Parathyroid adenoma (tissue), 2 donors: ENCODE results near the gene BRCA2.

ENCODE experiments used
- H2AFZ ChIP-seq: fragments of 300-600 bp; sonication (generic); one replicate; pipeline ENCODE4 v1.7.0; 2017; ENCODE audit warnings: antibody characterized with exemption, mild to moderate bottlenecking
- H3K27ac ChIP-seq: fragments of 300-600 bp; sonication (generic); one replicate; pipeline ENCODE4 v1.7.0; 2017
- H3K27me3 ChIP-seq: fragments of 300-600 bp; sonication (generic); one replicate; pipeline ENCODE4 v1.7.0; 2017; ENCODE audit warnings: low read length; ENCODE audit not compliant: control insufficient read depth, insufficient read depth
- H3K36me3 ChIP-seq: fragments of 300-600 bp; sonication (generic); one replicate; pipeline ENCODE4 v1.7.0; 2017; ENCODE audit warnings: low read length; ENCODE audit not compliant: control insufficient read depth, insufficient read depth
- H3K4me1 ChIP-seq: fragments of 300-600 bp; sonication (generic); one replicate; pipeline ENCODE4 v1.7.0; 2017; ENCODE audit warnings: control low read depth
- H3K4me2 ChIP-seq: fragments of 300-600 bp; sonication (generic); one replicate; pipeline ENCODE4 v1.7.0; 2017; ENCODE audit warnings: low read length
- H3K4me3 ChIP-seq: fragments of 300-600 bp; sonication (generic); one replicate; pipeline ENCODE4 v1.7.0; 2017; ENCODE audit warnings: low read depth, low read length
- H3K79me2 ChIP-seq: fragments of 300-600 bp; sonication (generic); one replicate; pipeline ENCODE4 v1.7.0; 2017; ENCODE audit warnings: control low read depth
- H3K9ac ChIP-seq: fragments of 300-600 bp; sonication (generic); one replicate; pipeline ENCODE4 v1.7.0; 2017; ENCODE audit warnings: mild to moderate bottlenecking
- H3K9me3 ChIP-seq: fragments of 300-600 bp; sonication (generic); one replicate; pipeline ENCODE4 v1.7.0; 2017; ENCODE audit warnings: low read length; ENCODE audit not compliant: control insufficient read depth
- TF ChIP-seq, protein P1 (sequence below): fragments of 300-600 bp; sonication (generic); IDR thresholded peaks from one replicate; pipeline ENCODE4 v1.7.0; 2017; ENCODE audit warnings: antibody characterized with exemption, mild to moderate bottlenecking
- donor health status: primary hyperparathyroidism.

Gene BRCA2

DNA sequence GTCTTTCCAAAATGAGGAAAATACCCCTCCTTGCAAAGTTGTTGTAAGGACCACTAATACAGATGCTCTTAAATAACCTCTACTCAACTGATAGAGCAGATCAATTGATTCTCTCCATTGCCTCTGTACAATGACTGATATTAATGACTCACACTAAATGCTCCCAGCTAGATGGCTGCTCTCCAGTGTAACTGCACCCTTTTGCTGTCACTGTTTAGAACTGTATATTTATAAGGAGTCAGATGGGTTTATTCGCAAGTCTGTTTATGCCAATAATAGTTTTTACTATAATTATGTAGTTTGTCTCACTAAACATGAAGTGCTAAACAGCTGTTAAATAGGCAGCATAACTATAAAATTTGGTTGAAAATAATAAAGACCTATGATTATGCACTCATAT is 133.7 kb downstream of the BRCA2 start:
- Histone ChIP-seq H3K79me2 (no peaks in the 10 kb centered on the region), H3K9me3 (no peaks in the 10 kb centered on the region), H3K36me3 (no peaks in the 10 kb centered on the region), H3K9ac (no peak overlapping the region), H3K4me1 (no peaks in the 10 kb centered on the region), H3K4me2 (no peak overlapping the region), H3K27me3 (no peaks in the 10 kb centered on the region), H3K4me3 (no peak overlapping the region), H3K27ac (no peak overlapping the region), H2AFZ (no peak overlapping the region)
- TF ChIP-seq, protein P1, sequence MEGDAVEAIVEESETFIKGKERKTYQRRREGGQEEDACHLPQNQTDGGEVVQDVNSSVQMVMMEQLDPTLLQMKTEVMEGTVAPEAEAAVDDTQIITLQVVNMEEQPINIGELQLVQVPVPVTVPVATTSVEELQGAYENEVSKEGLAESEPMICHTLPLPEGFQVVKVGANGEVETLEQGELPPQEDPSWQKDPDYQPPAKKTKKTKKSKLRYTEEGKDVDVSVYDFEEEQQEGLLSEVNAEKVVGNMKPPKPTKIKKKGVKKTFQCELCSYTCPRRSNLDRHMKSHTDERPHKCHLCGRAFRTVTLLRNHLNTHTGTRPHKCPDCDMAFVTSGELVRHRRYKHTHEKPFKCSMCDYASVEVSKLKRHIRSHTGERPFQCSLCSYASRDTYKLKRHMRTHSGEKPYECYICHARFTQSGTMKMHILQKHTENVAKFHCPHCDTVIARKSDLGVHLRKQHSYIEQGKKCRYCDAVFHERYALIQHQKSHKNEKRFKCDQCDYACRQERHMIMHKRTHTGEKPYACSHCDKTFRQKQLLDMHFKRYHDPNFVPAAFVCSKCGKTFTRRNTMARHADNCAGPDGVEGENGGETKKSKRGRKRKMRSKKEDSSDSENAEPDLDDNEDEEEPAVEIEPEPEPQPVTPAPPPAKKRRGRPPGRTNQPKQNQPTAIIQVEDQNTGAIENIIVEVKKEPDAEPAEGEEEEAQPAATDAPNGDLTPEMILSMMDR, result no peak
